HK-2 (cell line): Measurements from ENCODE around the gene KIF26B.

Source experiments
- DNase-seq: peaks from one replicate; pipeline ENCODE4 v3.0.0-alpha.2; 2018; ENCODE audit not compliant: unreplicated experiment

The KIF26B gene

GRCh38 chr1:245279346-245279745 lies 124.6 kb downstream of the KIF26B start:
- no peak for DNase-seq

GRCh38 chr1:245283001-245283400 lies 128.2 kb downstream of the KIF26B start:
- DNase-seq = no peak

- DNase-seq = no peak
Observed at GRCh38 chr1:245285168-245285567, 130.4 kb downstream of the KIF26B start.

GRCh38 chr1:245288796-245289195 lies 134.0 kb downstream of the KIF26B start:
- no peak for DNase-seq

GRCh38 chr1:245290836-245291235 lies 136.1 kb downstream of the KIF26B start:
- no peak for DNase-seq

GRCh38 chr1:245291351-245291750 lies 136.6 kb downstream of the KIF26B start:
- no peak for DNase-seq

- DNase-seq = no peak
Observed at GRCh38 chr1:245292141-245292540, 137.4 kb downstream of the KIF26B start.

GRCh38 chr1:245292553-245292952 lies 137.8 kb downstream of the KIF26B start:
- DNase-seq = no peak

GRCh38 chr1:245294020-245294419 lies 139.2 kb downstream of the KIF26B start:
- no peak for DNase-seq

GRCh38 chr1:245298781-245299180 lies 144.0 kb downstream of the KIF26B start:
- peak; percentile 53 for DNase-seq

- DNase-seq = no peak
Observed at GRCh38 chr1:245301162-245301580, 146.4 kb downstream of the KIF26B start.

- DNase-seq = no peak
Observed at GRCh38 chr1:245301921-245302320, 147.1 kb downstream of the KIF26B start.

- no peak for DNase-seq
Observed at GRCh38 chr1:245304698-245305097, 149.9 kb downstream of the KIF26B start.

GRCh38 chr1:245306020-245306419 lies 151.2 kb downstream of the KIF26B start:
- no peak for DNase-seq

GRCh38 chr1:245306628-245307410 lies 152.0 kb downstream of the KIF26B start:
- DNase-seq = no peak

GRCh38 chr1:245310571-245311531 lies 156.1 kb downstream of the KIF26B start:
- no peak for DNase-seq

- DNase-seq = no peak
Observed at GRCh38 chr1:245311887-245312536, 157.2 kb downstream of the KIF26B start.

- DNase-seq = no peak
Observed at GRCh38 chr1:245313576-245313975, 158.8 kb downstream of the KIF26B start.

- no peak for DNase-seq
Observed at GRCh38 chr1:245316784-245317183, 162.0 kb downstream of the KIF26B start.

GRCh38 chr1:245317217-245317616 lies 162.4 kb downstream of the KIF26B start:
- DNase-seq = no peak

- no peak for DNase-seq
Observed at GRCh38 chr1:245319094-245319493, 164.3 kb downstream of the KIF26B start.

- DNase-seq = no peak
Observed at GRCh38 chr1:245322673-245323072, 167.9 kb downstream of the KIF26B start.
